ENCODE data around the gene PPY. TPM values are rescaled to one million over a fixed set of nuclear protein-coding genes. Genes with fewer than 3 reads are reported as not detected.
"Not testable (repeated sequence)": the region's sequence is repeated elsewhere in the genome, so short reads cannot be mapped to it uniquely, and the experiment has no call there.

PPY gene
- total RNA-seq, 4 donors from 2014 or later: not detected

GRCh38 chr17:43976963-43977837 is 34.9 kb upstream of the PPY start:
- TF ChIP-seq CTCF (IDR thresholded peaks at IDR 0.05) (no peak), POLR2A (IDR thresholded peaks at IDR 0.05) (no peak)
- 76 to 79% methylated on average over 9 of the region's 9 CpGs for WGBS, 2 donors
- intact Hi-C loops (cut with DNase I; ENCODE audit: low total_unique reads): no loop called here

GRCh38 chr17:43975898-43976297 is 33.6 kb upstream of the PPY start:
- intact Hi-C loops (cut with DNase I; ENCODE audit: low total_unique reads): no loop called here
- 65 to 88% methylated on average over 18 to 27 of the region's 27 CpGs for WGBS, 2 donors
- DNase-seq (ENCODE audit: low spot score in 2 of 2): no peak
- H3K4me3 ChIP-seq (ENCODE audit: low read depth, poor library complexity, severe bottlenecking): no peak overlapping the region
- TF ChIP-seq CTCF (IDR thresholded peaks at IDR 0.05) (no peak), POLR2A (IDR thresholded peaks at IDR 0.05) (no peak)

More at GRCh38 chr17:43976963-43977837, 34.9 kb upstream of the PPY start:
- no peak for DNase-seq (ENCODE audit: low spot score in 2 of 2)
- H3K4me3 ChIP-seq (ENCODE audit: low read depth, poor library complexity, severe bottlenecking): no peak overlapping the region

- intact Hi-C loops (cut with DNase I; ENCODE audit: low total_unique reads): no loop called here
- TF ChIP-seq CTCF (IDR thresholded peaks at IDR 0.05) (no peak), POLR2A (IDR thresholded peaks at IDR 0.05) (no peak)
Observed at GRCh38 chr17:43974382-43975266, 32.3 kb upstream of the PPY start.

GRCh38 chr17:43972444-43973212 is 30.4 kb upstream of the PPY start:
- WGBS, 2 donors: 84 to 88% methylated on average over 22 of the region's 22 CpGs
- DNase-seq (ENCODE audit: low spot score in 2 of 2); intact Hi-C loops (cut with DNase I; ENCODE audit: low total_unique reads); H3K4me3 ChIP-seq (ENCODE audit: low read depth, poor library complexity, severe bottlenecking): not testable (repeated sequence)

More at GRCh38 chr17:43974382-43975266, 32.3 kb upstream of the PPY start:
- no peak overlapping the region for H3K4me3 ChIP-seq (ENCODE audit: low read depth, poor library complexity, severe bottlenecking)
- DNase-seq (ENCODE audit: low spot score in 2 of 2): no peak
- WGBS, 2 donors: 46 to 48% methylated on average over 14 of the region's 14 CpGs

- DNase-seq (ENCODE audit: low spot score in 2 of 2); intact Hi-C loops (cut with DNase I; ENCODE audit: low total_unique reads); H3K4me3 ChIP-seq (ENCODE audit: low read depth, poor library complexity, severe bottlenecking): not testable (repeated sequence)
- 43 to 62% methylated on average over 2 of the region's 2 CpGs for WGBS, 2 donors
Observed at GRCh38 chr17:43971436-43971835, 29.2 kb upstream of the PPY start.

- intact Hi-C loops (cut with DNase I; ENCODE audit: low total_unique reads): no loop called here
- DNase-seq (ENCODE audit: low spot score in 2 of 2): no peak
- no peak overlapping the region for H3K4me3 ChIP-seq (ENCODE audit: low read depth, poor library complexity, severe bottlenecking)
- no peak for TF ChIP-seq POLR2A (IDR thresholded peaks at IDR 0.05)
- no peak for TF ChIP-seq CTCF (IDR thresholded peaks at IDR 0.05)
- WGBS, 2 donors: 68 to 71% methylated on average over 4 of the region's 4 CpGs
Observed at GRCh38 chr17:43970366-43970765, 28.1 kb upstream of the PPY start.

All from lower leg skin (tissue), 4 donors.